Astrocyte (in vitro differentiated cells and primary cell): Measurements from ENCODE around the gene WDR7. TPM values are rescaled to one million over a fixed set of nuclear protein-coding genes. Genes with fewer than 3 reads are reported as not detected.

Experiments used
- DNase-seq: peaks from one replicate; pipeline ENCODE4 v3.0.0-alpha.2; 2010; ENCODE audit warnings: low read depth
- FAIRE-seq: peaks from 2 replicates; lab custom pipeline; 2011; peaks lifted over from hg19 to GRCh38; lab: Jason Lieb, UNC
- H2AFZ ChIP-seq: 2 replicates; pipeline ENCODE4 v1.6.0; 2012; ENCODE audit warnings: low read depth, low read length, inconsistent platforms
- H3K27ac ChIP-seq: 2 replicates; pipeline ENCODE4 v1.5.1; 2011; ENCODE audit warnings: low read depth, low read length, inconsistent platforms
- H3K27me3 ChIP-seq: 2 replicates; pipeline ENCODE4 v1.6.0; 2011; ENCODE audit warnings: low read length, inconsistent platforms; ENCODE audit not compliant: insufficient read depth
- H3K36me3 ChIP-seq: 2 replicates; pipeline ENCODE4 v1.5.1; 2011; ENCODE audit warnings: low read length, inconsistent platforms; ENCODE audit not compliant: insufficient read depth
- H3K4me1 ChIP-seq: 2 replicates; pipeline ENCODE4 v1.5.1; 2011; ENCODE audit warnings: low read length, inconsistent platforms; ENCODE audit not compliant: insufficient read depth
- H3K4me2 ChIP-seq: 2 replicates; pipeline ENCODE4 v1.6.0; 2012; ENCODE audit warnings: low read length, inconsistent platforms
- H3K4me3 ChIP-seq: 2 replicates; pipeline ENCODE4 v1.5.1; 2011; ENCODE audit warnings: low read depth, mild to moderate bottlenecking, low read length, inconsistent platforms; ENCODE audit not compliant: insufficient read depth
- H3K79me2 ChIP-seq: 2 replicates; pipeline ENCODE4 v1.6.0; 2012; ENCODE audit warnings: mild to moderate bottlenecking, low read length, inconsistent platforms; ENCODE audit not compliant: insufficient read depth
- H3K9ac ChIP-seq: 2 replicates; pipeline ENCODE4 v1.6.0; 2012; ENCODE audit warnings: mild to moderate bottlenecking, low read length, inconsistent platforms
- H3K9me3 ChIP-seq: 2 replicates; pipeline ENCODE4 v1.5.1; 2012; ENCODE audit warnings: low read depth, mild to moderate bottlenecking, low read length, inconsistent platforms; ENCODE audit not compliant: insufficient read depth
- H4K20me1 ChIP-seq: 2 replicates; pipeline ENCODE4 v1.6.0; 2012; ENCODE audit warnings: low read length, inconsistent platforms; ENCODE audit not compliant: insufficient read depth
- H3K27ac Mint-ChIP-seq: one replicate; pipeline ENCODE4 v1.8.0; 2021; ENCODE audit warnings: mild to moderate bottlenecking, mixed read lengths; ENCODE audit not compliant: unreplicated experiment
- H3K27me3 Mint-ChIP-seq: one replicate; pipeline ENCODE4 v1.8.0; 2021; ENCODE audit warnings: low read depth, mixed read lengths; ENCODE audit not compliant: unreplicated experiment
- H3K36me3 Mint-ChIP-seq: one replicate; pipeline ENCODE4 v1.8.0; 2021; ENCODE audit warnings: low read depth, mixed read lengths; ENCODE audit not compliant: unreplicated experiment
- H3K4me1 Mint-ChIP-seq: one replicate; pipeline ENCODE4 v1.8.0; 2021; ENCODE audit warnings: low read depth, mixed read lengths; ENCODE audit not compliant: unreplicated experiment
- H3K4me3 Mint-ChIP-seq: one replicate; pipeline ENCODE4 v1.8.0; 2021; ENCODE audit warnings: mild to moderate bottlenecking, moderate library complexity, mixed read lengths; ENCODE audit not compliant: unreplicated experiment
- H3K9me3 Mint-ChIP-seq: one replicate; pipeline ENCODE4 v1.8.0; 2021; ENCODE audit warnings: mild to moderate bottlenecking, mixed read lengths; ENCODE audit not compliant: unreplicated experiment
- EZH2 ChIP-seq: IDR thresholded peaks from 2 replicates; pipeline ENCODE4 v1.6.1; 2012; ENCODE audit warnings: mild to moderate bottlenecking, low read length, inconsistent platforms; ENCODE audit not compliant: insufficient read depth
- total RNA-seq: library from RNA; stranded (reverse); gene quantifications from 2 replicates; pipeline ENCODE4 v1.2.1, GENCODE V29; 2021
- TF ChIP-seq, protein P1 (sequence below): IDR thresholded peaks from 2 replicates; pipeline ENCODE4 v1.5.1; 2011; ENCODE audit warnings: low read depth, mild to moderate bottlenecking, inconsistent platforms, low read length, moderate library complexity; ENCODE audit not compliant: insufficient read depth

The WDR7 gene
- total RNA-seq, 1 donor from 2014 or later = 16.9 TPM

DNA sequence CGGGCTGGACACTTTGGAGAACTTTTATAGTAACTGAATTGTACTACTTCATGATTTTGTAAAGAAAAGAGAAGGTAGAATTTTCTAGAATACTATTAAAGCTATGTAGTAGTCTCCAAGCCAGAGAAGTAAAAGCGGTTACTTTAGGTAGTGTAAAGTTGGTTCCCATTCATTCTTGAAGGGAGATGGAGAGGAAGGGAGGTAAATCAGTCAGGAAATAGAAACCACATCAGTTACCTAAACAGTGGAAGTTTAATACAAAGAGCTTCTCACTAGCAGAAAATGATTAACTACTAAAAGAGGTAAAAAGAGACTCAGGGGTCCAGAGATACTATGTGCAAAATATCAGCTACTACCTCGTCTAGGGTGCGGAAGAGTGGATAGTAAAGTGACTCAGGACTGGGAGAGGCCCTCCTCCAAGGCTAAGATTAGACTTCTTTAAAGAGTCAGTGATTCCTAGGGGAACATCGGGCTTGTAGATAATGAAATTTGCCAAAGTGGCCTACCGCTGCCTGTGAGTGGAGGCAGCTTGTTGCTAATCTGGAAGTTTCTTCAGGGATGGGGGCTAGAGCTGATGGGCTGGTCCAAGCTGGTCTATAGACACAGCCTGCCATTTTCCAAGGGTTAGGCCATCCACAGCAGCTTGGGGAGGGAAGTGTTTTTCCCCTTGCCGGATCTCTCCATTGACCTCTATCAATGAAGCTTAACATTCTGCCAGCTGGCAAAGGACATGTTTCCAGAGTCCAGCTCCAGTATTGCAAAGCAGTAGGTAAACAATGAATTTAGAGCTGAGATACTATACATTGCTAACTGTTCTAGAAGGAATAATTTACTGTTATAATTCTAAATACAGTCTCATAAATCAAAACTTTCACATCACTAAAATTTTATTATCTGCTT is 249.3 kb downstream of the WDR7 start:
- H3K27ac ChIP-seq = no peak overlapping the region
- peak overlapping the region; percentile 43 for H3K27ac Mint-ChIP-seq

DNA sequence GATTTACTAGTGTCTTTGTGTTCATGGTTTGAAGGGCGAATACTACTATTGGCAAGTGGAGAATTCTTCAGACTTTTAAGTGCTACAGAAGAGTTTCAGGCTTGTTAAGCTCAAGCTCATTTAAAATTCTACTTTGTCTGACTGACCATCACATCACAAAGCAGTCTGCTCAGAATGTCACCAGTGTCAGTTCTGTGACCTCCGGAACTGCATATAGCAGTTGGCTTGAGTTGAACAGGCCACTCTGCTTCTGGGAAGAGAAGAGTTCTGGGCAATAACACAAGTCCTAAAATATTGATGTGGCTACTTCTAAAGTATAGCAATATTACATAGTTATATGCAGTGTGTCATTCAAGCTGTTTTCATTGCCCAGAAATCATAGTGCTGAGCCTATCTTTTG is 250.8 kb downstream of the WDR7 start:
- Histone ChIP-seq H3K4me3 (no peak overlapping the region), H3K79me2 (no peaks in the 10 kb centered on the region), H3K36me3 (no peaks in the 10 kb centered on the region), H3K4me2 (no peak overlapping the region), H3K27ac (no peak overlapping the region), H2AFZ (no peak overlapping the region), H3K27me3 (no peaks in the 10 kb centered on the region), H3K9me3 (no peaks in the 10 kb centered on the region), H4K20me1 (no peaks in the 10 kb centered on the region), H3K9ac (no peak overlapping the region), H3K4me1 (no peaks in the 10 kb centered on the region)
- Mint-ChIP-seq H3K4me3 (no peak overlapping the region), H3K27me3 (no peaks in the 10 kb centered on the region), H3K27ac (no peak overlapping the region), H3K36me3 (no peaks in the 10 kb centered on the region), H3K9me3 (no peaks in the 10 kb centered on the region), H3K4me1 (peaks cover 7% of the 10 kb centered on the region)
- FAIRE-seq = no peak
- no peak for TF ChIP-seq EZH2
- TF ChIP-seq, protein P1, sequence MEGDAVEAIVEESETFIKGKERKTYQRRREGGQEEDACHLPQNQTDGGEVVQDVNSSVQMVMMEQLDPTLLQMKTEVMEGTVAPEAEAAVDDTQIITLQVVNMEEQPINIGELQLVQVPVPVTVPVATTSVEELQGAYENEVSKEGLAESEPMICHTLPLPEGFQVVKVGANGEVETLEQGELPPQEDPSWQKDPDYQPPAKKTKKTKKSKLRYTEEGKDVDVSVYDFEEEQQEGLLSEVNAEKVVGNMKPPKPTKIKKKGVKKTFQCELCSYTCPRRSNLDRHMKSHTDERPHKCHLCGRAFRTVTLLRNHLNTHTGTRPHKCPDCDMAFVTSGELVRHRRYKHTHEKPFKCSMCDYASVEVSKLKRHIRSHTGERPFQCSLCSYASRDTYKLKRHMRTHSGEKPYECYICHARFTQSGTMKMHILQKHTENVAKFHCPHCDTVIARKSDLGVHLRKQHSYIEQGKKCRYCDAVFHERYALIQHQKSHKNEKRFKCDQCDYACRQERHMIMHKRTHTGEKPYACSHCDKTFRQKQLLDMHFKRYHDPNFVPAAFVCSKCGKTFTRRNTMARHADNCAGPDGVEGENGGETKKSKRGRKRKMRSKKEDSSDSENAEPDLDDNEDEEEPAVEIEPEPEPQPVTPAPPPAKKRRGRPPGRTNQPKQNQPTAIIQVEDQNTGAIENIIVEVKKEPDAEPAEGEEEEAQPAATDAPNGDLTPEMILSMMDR = no peak
- DNase-seq = no peak

More for the DNA sequence above, 249.3 kb downstream of the WDR7 start:
- Histone ChIP-seq H3K4me1 (no peaks in the 10 kb centered on the region), H2AFZ (no peak overlapping the region), H3K4me2 (no peak overlapping the region), H3K9ac (no peak overlapping the region), H3K27me3 (no peaks in the 10 kb centered on the region), H3K9me3 (no peaks in the 10 kb centered on the region), H3K36me3 (no peaks in the 10 kb centered on the region), H3K79me2 (no peaks in the 10 kb centered on the region), H3K4me3 (no peak overlapping the region), H4K20me1 (no peaks in the 10 kb centered on the region)
- peaks cover 7% of the 10 kb centered on the region for H3K4me1 Mint-ChIP-seq
- no peaks in the 10 kb centered on the region for H3K36me3 Mint-ChIP-seq
- DNase-seq (no peak), FAIRE-seq (no peak)
- H3K4me3 Mint-ChIP-seq = no peak overlapping the region
- TF ChIP-seq EZH2 = no peak
- TF ChIP-seq, protein P1 = no peak
- H3K27me3 Mint-ChIP-seq = no peaks in the 10 kb centered on the region
- H3K9me3 Mint-ChIP-seq = no peaks in the 10 kb centered on the region

DNA sequence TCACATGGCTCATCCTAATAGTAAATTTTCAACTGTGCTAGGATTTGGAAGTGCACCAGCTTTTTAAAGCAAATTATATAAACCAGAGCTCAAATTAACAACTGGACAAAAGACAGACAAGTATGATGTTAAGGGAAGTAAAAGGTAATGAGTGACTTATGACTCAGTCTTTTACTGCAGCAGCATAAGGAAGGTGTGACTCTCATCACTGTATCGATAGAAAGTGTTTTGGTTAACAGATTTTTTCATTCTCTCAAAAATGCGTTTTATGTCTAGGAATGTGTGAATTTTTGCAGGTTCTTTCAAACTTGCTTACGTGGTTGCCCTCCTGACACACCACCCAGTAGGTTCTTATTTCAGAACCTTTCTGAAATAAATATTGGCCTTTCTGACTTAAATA is 251.5 kb downstream of the WDR7 start:
- no peaks in the 10 kb centered on the region for H3K27me3 Mint-ChIP-seq
- Histone ChIP-seq H3K36me3 (no peaks in the 10 kb centered on the region), H3K27me3 (no peaks in the 10 kb centered on the region), H3K4me3 (no peak overlapping the region), H2AFZ (no peak overlapping the region), H3K27ac (no peak overlapping the region), H3K4me2 (no peak overlapping the region), H3K9ac (no peak overlapping the region), H3K9me3 (no peaks in the 10 kb centered on the region), H3K79me2 (no peaks in the 10 kb centered on the region), H3K4me1 (no peaks in the 10 kb centered on the region), H4K20me1 (no peaks in the 10 kb centered on the region)
- peaks cover 7% of the 10 kb centered on the region for H3K4me1 Mint-ChIP-seq
- no peak for TF ChIP-seq EZH2
- TF ChIP-seq, protein P1 = no peak
- H3K36me3 Mint-ChIP-seq = no peaks in the 10 kb centered on the region
- DNase-seq (no peak), FAIRE-seq (no peak)
- H3K9me3 Mint-ChIP-seq = no peaks in the 10 kb centered on the region
- H3K4me3 Mint-ChIP-seq = no peak overlapping the region
- no peak overlapping the region for H3K27ac Mint-ChIP-seq
